Endometrial microvascular endothelial cells (primary cell): Measurements from ENCODE around the gene VKORC1L1. TPM values are rescaled to one million over a fixed set of nuclear protein-coding genes. Genes with fewer than 3 reads are reported as not detected.
"Not testable (repeated sequence)": the region's sequence is repeated elsewhere in the genome, so short reads cannot be mapped to it uniquely, and the experiment has no call there.

Experiments
- in situ Hi-C: cut with HindIII; loops from 2 replicates; pipeline ENCODE4 v1.10.0; 2017; ENCODE audit warnings: low sequenced_read_pairs, low pct_unique_long_range_greater_than_20kb; ENCODE audit errors: inconsistent ontology term
- total RNA-seq: library from RNA; depleted of rRNA; stranded (reverse); fragments of >200 nt; gene quantifications from one replicate; pipeline ENCODE4 v1.2.3, GENCODE V29; 2015; ENCODE audit errors: inconsistent ontology term

VKORC1L1 gene
- total RNA-seq, 1 donor from 2014 or later, result 26.9 TPM

DNA sequence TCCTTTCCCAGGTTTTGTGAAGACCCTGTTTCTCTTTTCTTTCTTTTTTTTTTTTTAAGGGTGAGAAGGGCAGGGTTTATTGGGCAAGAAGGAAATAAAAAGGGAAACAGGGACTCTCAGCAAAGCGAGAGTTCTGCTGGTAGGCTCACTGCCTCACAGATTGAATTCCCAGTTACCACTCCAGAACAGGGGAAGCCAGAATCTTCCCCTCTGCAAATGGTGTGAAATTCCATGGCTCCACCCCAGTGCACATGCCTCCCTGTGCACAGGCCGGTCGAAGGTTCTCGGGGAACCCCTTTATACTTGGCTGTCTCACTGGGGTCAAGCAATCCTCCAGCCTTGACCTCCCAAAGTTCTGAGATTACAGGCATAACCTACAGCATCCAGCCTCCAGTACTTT is 119.7 kb downstream of the VKORC1L1 start:
- in situ Hi-C loops, result no loop called here

DNA sequence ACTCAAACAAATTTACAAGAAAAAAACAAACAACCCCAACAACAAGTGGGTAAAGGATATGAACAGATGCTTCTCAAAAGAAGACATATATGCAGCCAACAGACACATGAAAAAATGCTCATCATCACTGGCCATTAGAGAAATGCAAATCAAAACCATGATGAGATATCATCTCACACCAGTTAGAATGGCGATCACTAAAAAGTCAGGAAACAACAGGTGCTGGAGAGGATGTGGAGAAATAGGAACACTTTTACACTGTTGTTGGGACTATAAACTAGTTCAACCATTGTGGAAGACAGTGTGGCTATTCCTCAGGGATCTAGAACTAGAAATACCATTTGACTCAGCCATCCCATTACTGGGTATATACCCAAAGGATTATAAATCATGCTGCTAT is 122.1 kb downstream of the VKORC1L1 start:
- in situ Hi-C loops, result not testable (repeated sequence)

GRCh38 chr7:66000823-66001417 is 128.0 kb downstream of the VKORC1L1 start:
- in situ Hi-C loops, result not testable (repeated sequence)

GRCh38 chr7:66005115-66005671 is 132.3 kb downstream of the VKORC1L1 start:
- in situ Hi-C loops, result not testable (repeated sequence)

GRCh38 chr7:66007232-66007631 is 134.4 kb downstream of the VKORC1L1 start:
- in situ Hi-C loops, result no loop called here

Other genes starting within 250 kb of the VKORC1L1 start
- gene GUSB, start 109.1 kb downstream of the VKORC1L1 start, total RNA-seq, result 26.7 TPM
- gene ASL, start 202.7 kb downstream of the VKORC1L1 start, total RNA-seq, result 76.7 TPM
- gene CRCP, start 241.8 kb downstream of the VKORC1L1 start, total RNA-seq, result 27.9 TPM